Measurements from ENCODE around the gene COL8A1.

Gene COL8A1

DNA sequence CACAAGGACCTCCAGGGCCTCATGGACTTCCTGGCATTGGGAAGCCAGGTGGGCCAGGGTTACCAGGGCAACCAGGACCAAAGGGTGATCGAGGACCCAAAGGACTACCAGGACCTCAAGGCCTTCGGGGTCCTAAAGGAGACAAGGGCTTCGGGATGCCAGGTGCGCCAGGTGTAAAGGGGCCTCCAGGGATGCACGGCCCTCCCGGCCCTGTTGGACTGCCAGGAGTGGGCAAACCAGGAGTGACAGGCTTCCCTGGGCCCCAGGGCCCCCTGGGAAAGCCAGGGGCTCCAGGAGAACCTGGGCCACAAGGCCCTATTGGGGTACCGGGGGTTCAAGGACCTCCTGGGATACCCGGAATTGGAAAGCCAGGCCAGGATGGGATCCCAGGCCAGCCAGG lies 156.1 kb downstream of the COL8A1 start:
- H3K4me3 ChIP-seq (ENCODE audit: low read length) = no peak overlapping the region
- no peaks in the 10 kb centered on the region for H3K79me2 ChIP-seq (ENCODE audit: low read length)
- no peaks in the 10 kb centered on the region for H3K4me1 ChIP-seq (ENCODE audit: low read length)
- no peaks in the 10 kb centered on the region for H3K9me3 ChIP-seq (ENCODE audit: insufficient read depth, low read length)
- H3K27ac ChIP-seq (ENCODE audit: low read length) = no peak overlapping the region
- no peaks in the 10 kb centered on the region for H3K36me3 ChIP-seq (replicated peaks; ENCODE audit: low read depth, low read length)
- no peak overlapping the region for H3K9ac ChIP-seq (ENCODE audit: low read length)
- TF ChIP-seq EZH2phosphoT487 (IDR thresholded peaks at IDR 0.05; ENCODE audit: low read depth) = no peak
- TF ChIP-seq, protein P1, sequence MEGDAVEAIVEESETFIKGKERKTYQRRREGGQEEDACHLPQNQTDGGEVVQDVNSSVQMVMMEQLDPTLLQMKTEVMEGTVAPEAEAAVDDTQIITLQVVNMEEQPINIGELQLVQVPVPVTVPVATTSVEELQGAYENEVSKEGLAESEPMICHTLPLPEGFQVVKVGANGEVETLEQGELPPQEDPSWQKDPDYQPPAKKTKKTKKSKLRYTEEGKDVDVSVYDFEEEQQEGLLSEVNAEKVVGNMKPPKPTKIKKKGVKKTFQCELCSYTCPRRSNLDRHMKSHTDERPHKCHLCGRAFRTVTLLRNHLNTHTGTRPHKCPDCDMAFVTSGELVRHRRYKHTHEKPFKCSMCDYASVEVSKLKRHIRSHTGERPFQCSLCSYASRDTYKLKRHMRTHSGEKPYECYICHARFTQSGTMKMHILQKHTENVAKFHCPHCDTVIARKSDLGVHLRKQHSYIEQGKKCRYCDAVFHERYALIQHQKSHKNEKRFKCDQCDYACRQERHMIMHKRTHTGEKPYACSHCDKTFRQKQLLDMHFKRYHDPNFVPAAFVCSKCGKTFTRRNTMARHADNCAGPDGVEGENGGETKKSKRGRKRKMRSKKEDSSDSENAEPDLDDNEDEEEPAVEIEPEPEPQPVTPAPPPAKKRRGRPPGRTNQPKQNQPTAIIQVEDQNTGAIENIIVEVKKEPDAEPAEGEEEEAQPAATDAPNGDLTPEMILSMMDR (IDR thresholded peaks at IDR 0.05; ENCODE audit: low read depth, low read length) = no peak
- H2AFZ ChIP-seq (ENCODE audit: low read depth, low read length) = no peak overlapping the region
- no peak overlapping the region for H3K4me2 ChIP-seq (ENCODE audit: low read length)
- H3K27me3 ChIP-seq (ENCODE audit: low read depth, low read length) = 0 out of 2 replicates have a peak, but pooled peaks cover 3% of the 10 kb centered on the region
- H4K20me1 ChIP-seq (ENCODE audit: insufficient read depth, low read length) = no peaks in the 10 kb centered on the region

DNA sequence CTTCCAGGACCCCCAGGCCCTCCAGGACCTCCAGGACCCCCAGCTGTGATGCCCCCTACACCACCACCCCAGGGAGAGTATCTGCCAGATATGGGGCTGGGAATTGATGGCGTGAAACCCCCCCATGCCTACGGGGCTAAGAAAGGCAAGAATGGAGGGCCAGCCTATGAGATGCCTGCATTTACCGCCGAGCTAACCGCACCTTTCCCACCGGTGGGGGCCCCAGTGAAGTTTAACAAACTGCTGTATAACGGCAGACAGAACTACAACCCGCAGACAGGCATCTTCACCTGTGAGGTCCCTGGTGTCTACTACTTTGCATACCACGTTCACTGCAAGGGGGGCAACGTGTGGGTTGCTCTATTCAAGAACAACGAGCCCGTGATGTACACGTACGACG lies 157.2 kb downstream of the COL8A1 start:
- no peaks in the 10 kb centered on the region for H3K4me1 ChIP-seq (ENCODE audit: low read length)
- H2AFZ ChIP-seq (ENCODE audit: low read depth, low read length) = no peak overlapping the region
- H3K4me2 ChIP-seq (ENCODE audit: low read length) = no peak overlapping the region
- no peaks in the 10 kb centered on the region for H3K27me3 ChIP-seq (ENCODE audit: low read depth, low read length)
- no peak overlapping the region for H3K9ac ChIP-seq (ENCODE audit: low read length)
- no peaks in the 10 kb centered on the region for H3K36me3 ChIP-seq (replicated peaks; ENCODE audit: low read depth, low read length)
- no peak overlapping the region for H3K27ac ChIP-seq (ENCODE audit: low read length)
- no peaks in the 10 kb centered on the region for H3K79me2 ChIP-seq (ENCODE audit: low read length)
- no peak overlapping the region for H3K4me3 ChIP-seq (ENCODE audit: low read length)
- TF ChIP-seq EZH2phosphoT487 (IDR thresholded peaks at IDR 0.05; ENCODE audit: low read depth) = no peak
- no peaks in the 10 kb centered on the region for H3K9me3 ChIP-seq (ENCODE audit: insufficient read depth, low read length)
- H4K20me1 ChIP-seq (ENCODE audit: insufficient read depth, low read length) = no peaks in the 10 kb centered on the region

DNA sequence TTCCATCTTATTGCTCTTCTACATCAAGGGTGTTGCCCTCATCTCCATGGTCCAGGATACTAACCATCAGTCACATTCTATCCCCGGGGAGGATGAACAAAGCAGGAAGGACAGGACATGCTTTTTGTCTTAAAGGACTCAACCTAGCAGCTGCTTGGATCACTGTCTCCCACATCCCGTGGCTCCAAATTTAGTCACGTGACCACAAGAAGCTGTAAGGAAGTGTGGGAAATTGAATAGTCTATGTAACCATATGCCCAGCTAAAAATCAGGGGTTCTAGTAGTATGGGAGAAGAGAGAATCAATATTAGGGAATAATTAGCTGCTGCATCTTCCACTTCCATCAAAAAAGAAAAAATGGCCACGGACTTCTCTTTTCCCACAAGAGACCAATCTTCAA lies 161.0 kb downstream of the COL8A1 start:
- no peaks in the 10 kb centered on the region for H3K4me1 ChIP-seq (ENCODE audit: low read length)
- H3K9me3 ChIP-seq (ENCODE audit: insufficient read depth, low read length) = no peaks in the 10 kb centered on the region
- no peak overlapping the region for H3K27ac ChIP-seq (ENCODE audit: low read length)
- H3K79me2 ChIP-seq (ENCODE audit: low read length) = no peaks in the 10 kb centered on the region
- no peak overlapping the region for H2AFZ ChIP-seq (ENCODE audit: low read depth, low read length)
- no peak overlapping the region for H3K4me3 ChIP-seq (ENCODE audit: low read length)
- H4K20me1 ChIP-seq (ENCODE audit: insufficient read depth, low read length) = no peaks in the 10 kb centered on the region
- no peaks in the 10 kb centered on the region for H3K36me3 ChIP-seq (replicated peaks; ENCODE audit: low read depth, low read length)
- TF ChIP-seq, protein P1 (IDR thresholded peaks at IDR 0.05; ENCODE audit: low read depth, low read length) = no peak
- TF ChIP-seq EZH2phosphoT487 (IDR thresholded peaks at IDR 0.05; ENCODE audit: low read depth) = no peak
- no peak overlapping the region for H3K9ac ChIP-seq (ENCODE audit: low read length)
- no peaks in the 10 kb centered on the region for H3K27me3 ChIP-seq (ENCODE audit: low read depth, low read length)
- H3K4me2 ChIP-seq (ENCODE audit: low read length) = no peak overlapping the region

DNA sequence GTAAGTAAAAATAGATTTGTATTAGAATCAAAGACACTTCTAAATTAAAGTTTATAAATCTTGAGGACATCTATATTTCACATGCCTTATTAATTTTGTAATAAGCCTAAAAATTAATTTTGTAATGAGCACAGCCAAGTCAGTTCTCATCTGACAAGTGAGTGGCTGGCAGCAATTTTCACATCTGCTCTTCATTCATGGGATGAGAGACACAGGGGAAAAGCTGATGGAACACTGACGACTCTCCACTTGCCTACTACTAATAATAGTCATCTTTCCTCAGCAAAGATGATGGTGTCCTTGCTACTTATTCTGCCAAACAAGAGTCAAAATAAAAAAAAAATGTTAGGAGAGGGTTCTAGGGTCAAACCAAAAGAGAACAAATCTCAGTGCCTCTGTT lies 164.9 kb downstream of the COL8A1 start:
- Histone ChIP-seq H4K20me1 (ENCODE audit: insufficient read depth, low read length) (no peaks in the 10 kb centered on the region), H3K9me3 (ENCODE audit: insufficient read depth, low read length) (0 out of 2 replicates have a peak, but pooled peaks cover 10% of the 10 kb centered on the region), H3K36me3 (replicated peaks; ENCODE audit: low read depth, low read length) (peaks cover 4% of the 10 kb centered on the region), H2AFZ (ENCODE audit: low read depth, low read length) (no peak overlapping the region), H3K27ac (ENCODE audit: low read length) (no peak overlapping the region), H3K4me1 (ENCODE audit: low read length) (no peaks in the 10 kb centered on the region), H3K9ac (ENCODE audit: low read length) (no peak overlapping the region), H3K4me3 (ENCODE audit: low read length) (no peak overlapping the region), H3K4me2 (ENCODE audit: low read length) (no peak overlapping the region), H3K27me3 (ENCODE audit: low read depth, low read length) (no peaks in the 10 kb centered on the region), H3K79me2 (ENCODE audit: low read length) (no peaks in the 10 kb centered on the region)
- TF ChIP-seq EZH2phosphoT487 (IDR thresholded peaks at IDR 0.05; ENCODE audit: low read depth) = no peak
- TF ChIP-seq, protein P1 (IDR thresholded peaks at IDR 0.05; ENCODE audit: low read depth, low read length) = no peak

DNA sequence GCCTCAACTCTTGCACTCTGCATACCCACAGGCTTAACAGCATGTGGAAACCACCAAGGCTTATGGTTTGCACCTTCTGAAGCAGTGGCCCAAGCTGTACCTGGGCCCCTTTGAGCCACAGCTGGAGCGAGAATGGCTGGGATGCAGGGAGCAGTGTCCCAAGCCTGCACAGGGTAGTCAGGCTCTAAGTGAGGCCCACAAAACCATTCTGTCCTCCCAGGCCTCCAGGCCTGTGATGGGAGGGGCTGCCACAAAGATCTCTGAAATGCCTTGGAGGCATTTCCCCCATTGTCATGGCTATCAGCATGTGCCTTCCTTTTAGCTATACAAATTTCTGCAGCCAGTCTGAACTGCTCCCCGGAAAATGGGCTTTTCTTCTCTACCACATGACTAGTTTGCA lies 166.8 kb downstream of the COL8A1 start:
- H3K27ac ChIP-seq (ENCODE audit: low read length) = no peak overlapping the region
- H3K27me3 ChIP-seq (ENCODE audit: low read depth, low read length) = no peaks in the 10 kb centered on the region
- no peaks in the 10 kb centered on the region for H4K20me1 ChIP-seq (ENCODE audit: insufficient read depth, low read length)
- no peak overlapping the region for H3K4me2 ChIP-seq (ENCODE audit: low read length)
- no peaks in the 10 kb centered on the region for H3K79me2 ChIP-seq (ENCODE audit: low read length)
- no peak overlapping the region for H2AFZ ChIP-seq (ENCODE audit: low read depth, low read length)
- H3K9ac ChIP-seq (ENCODE audit: low read length) = no peak overlapping the region
- no peaks in the 10 kb centered on the region for H3K4me1 ChIP-seq (ENCODE audit: low read length)
- H3K36me3 ChIP-seq (replicated peaks; ENCODE audit: low read depth, low read length) = peaks cover 4% of the 10 kb centered on the region
- 0 out of 2 replicates have a peak, but pooled peaks cover 10% of the 10 kb centered on the region for H3K9me3 ChIP-seq (ENCODE audit: insufficient read depth, low read length)
- H3K4me3 ChIP-seq (ENCODE audit: low read length) = no peak overlapping the region
- no peak for TF ChIP-seq EZH2phosphoT487 (IDR thresholded peaks at IDR 0.05; ENCODE audit: low read depth)
- TF ChIP-seq, protein P1 (IDR thresholded peaks at IDR 0.05; ENCODE audit: low read depth, low read length) = no peak
